Tibial nerve (tissue), 4 donors: ENCODE results near the gene IL3.

Source experiments
- CTCF ChIP-seq, 5 experiments: fragments of 200-600 bp in 3 of 5; fragments of 450-650 bp in 2 of 5; sonication (generic) in 3 of 5; IDR thresholded peaks; one replicate each; pipeline ENCODE4 v1.5.1; 2016 to 2019; ENCODE audit warnings: antibody characterized with exemption in 5 of 5, mild to moderate bottlenecking in 3 of 5, moderate library complexity in 2 of 5
- EP300 ChIP-seq, 2 donors: sonication (generic); formaldehyde crosslinking; IDR thresholded peaks; one replicate each; pipeline ENCODE4 v1.6.1; 2017; ENCODE audit warnings: antibody characterized with exemption in 2 of 2, mild to moderate bottlenecking in 1 of 2
- POLR2A ChIP-seq, 2 donors: fragments of 450-650 bp; IDR thresholded peaks; one replicate each; pipeline ENCODE4 v1.6.1; 2017; ENCODE audit warnings: antibody characterized with exemption in 2 of 2, mild to moderate bottlenecking in 2 of 2, moderate library complexity in 2 of 2

DNA sequence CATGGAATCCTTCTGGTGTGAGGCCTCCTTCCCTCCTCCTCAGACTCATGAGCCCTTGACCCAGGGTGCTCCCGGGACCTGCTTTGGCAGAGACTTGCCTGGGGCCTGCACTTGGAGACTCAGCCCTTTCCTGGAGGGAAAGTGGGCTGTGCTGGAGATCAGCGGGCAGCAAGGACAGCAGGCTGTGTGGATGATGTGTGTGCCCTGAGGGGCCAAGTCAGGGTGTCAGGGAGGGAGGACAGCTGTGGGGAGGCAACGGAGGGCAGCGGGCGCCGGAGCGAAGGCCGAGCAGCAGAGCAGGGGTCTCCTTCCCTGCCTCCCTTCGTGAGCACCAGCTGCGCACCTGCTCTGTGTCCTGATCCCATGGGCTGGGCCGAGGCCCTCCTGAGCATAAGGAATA, 7.0 kb downstream of the IL3 start:
- no peak for TF ChIP-seq CTCF (IDR thresholded peaks at IDR 0.05)
- TF ChIP-seq EP300 (IDR thresholded peaks at IDR 0.05): no peak
- TF ChIP-seq POLR2A (IDR thresholded peaks at IDR 0.05): no peak
